Astrocyte (in vitro differentiated cells and primary cell): ENCODE results near the gene SLC23A3.

Source experiments
- EZH2 ChIP-seq: IDR thresholded peaks from 2 replicates; pipeline ENCODE4 v1.6.1; 2012; ENCODE audit warnings: mild to moderate bottlenecking, low read length, inconsistent platforms; ENCODE audit not compliant: insufficient read depth
- TF ChIP-seq, protein P1 (sequence below): IDR thresholded peaks from 2 replicates; pipeline ENCODE4 v1.5.1; 2011; ENCODE audit warnings: low read depth, mild to moderate bottlenecking, inconsistent platforms, low read length, moderate library complexity; ENCODE audit not compliant: insufficient read depth

DNA sequence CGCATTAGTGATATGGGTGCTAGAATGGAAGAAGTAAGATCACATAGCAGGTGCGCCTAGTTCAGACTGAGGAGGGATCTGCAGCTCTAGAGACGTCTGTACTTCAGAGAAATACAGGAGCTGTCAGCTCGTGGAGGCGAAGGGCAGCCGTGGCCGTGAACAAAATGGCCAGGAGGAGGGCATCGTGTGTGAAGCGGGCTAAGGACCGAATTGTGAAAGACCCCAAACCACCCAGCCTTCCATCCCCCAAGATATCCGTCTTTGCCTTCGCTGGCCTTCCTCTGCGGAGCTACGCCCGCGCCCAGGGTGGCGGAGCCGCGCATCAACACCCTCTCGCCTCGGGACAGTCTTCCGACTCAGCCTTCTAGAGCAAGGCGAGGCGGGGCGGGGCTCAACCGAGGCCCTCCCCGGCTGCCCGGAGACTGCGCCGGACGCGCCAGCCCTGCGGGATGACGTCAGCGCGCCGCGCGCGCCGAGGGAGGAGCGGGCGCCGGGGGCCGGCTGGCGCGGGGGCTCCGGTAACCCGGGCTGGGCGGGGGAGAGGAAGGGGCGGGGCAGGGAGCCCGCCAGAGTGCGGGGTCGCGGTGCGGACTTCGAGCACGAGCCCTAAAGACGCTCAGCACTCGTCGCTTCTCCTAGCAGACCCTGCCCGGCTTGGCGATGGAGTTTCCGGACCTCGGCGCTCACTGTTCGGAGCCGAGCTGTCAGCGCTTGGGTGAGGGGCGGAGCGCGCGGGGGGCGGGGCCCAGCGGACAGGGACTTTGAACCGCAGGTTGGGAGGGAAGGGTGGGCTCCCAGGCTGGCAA lies 36.7 kb upstream of the SLC23A3 start, which contains the start of gene ZFAND2B:
- TF ChIP-seq, protein P1, sequence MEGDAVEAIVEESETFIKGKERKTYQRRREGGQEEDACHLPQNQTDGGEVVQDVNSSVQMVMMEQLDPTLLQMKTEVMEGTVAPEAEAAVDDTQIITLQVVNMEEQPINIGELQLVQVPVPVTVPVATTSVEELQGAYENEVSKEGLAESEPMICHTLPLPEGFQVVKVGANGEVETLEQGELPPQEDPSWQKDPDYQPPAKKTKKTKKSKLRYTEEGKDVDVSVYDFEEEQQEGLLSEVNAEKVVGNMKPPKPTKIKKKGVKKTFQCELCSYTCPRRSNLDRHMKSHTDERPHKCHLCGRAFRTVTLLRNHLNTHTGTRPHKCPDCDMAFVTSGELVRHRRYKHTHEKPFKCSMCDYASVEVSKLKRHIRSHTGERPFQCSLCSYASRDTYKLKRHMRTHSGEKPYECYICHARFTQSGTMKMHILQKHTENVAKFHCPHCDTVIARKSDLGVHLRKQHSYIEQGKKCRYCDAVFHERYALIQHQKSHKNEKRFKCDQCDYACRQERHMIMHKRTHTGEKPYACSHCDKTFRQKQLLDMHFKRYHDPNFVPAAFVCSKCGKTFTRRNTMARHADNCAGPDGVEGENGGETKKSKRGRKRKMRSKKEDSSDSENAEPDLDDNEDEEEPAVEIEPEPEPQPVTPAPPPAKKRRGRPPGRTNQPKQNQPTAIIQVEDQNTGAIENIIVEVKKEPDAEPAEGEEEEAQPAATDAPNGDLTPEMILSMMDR, result no peak
- TF ChIP-seq EZH2, result no peak
